Testis (tissue), 3 donors: ENCODE results near the gene WFIKKN1. TPM values are rescaled to one million over a fixed set of nuclear protein-coding genes. Genes with fewer than 3 reads are reported as not detected.
A peak's percentile ranks its signal among the peaks of the same experiment; 100 is the strongest.

Source experiments
- DNase-seq: peaks from one replicate; pipeline ENCODE4 v3.0.0-alpha.2; 2019
- H3K27ac ChIP-seq, 2 donors: fragments of 200-600 bp; sonication (generic); one replicate each; pipeline ENCODE4 v1.5.1; 2019
- H3K27me3 ChIP-seq: fragments of 200-600 bp; sonication (generic); one replicate; pipeline ENCODE4 v1.5.1; 2019
- H3K36me3 ChIP-seq: fragments of 200-600 bp; sonication (generic); one replicate; pipeline ENCODE4 v1.5.1; 2017; ENCODE audit warnings: low read depth; ENCODE audit errors: missing control alignments
- H3K4me1 ChIP-seq: fragments of 200-600 bp; sonication (generic); one replicate; pipeline ENCODE4 v1.5.1; 2019
- H3K4me3 ChIP-seq, 2 donors: fragments of 200-600 bp; sonication (generic); one replicate each; pipeline ENCODE4 v1.5.1; 2017 to 2019
- H3K9me3 ChIP-seq: fragments of 200-600 bp; sonication (generic); one replicate; pipeline ENCODE4 v1.5.1; 2017
- CTCF ChIP-seq, 3 experiments: fragments of 450-650 bp in 2 of 3; fragments of 200-600 bp in 1 of 3; sonication (generic) in 1 of 3; IDR thresholded peaks; one replicate each; pipeline ENCODE4 v1.5.1; 2016 to 2019; ENCODE audit warnings: antibody characterized with exemption in 3 of 3, mild to moderate bottlenecking in 2 of 3, moderate library complexity in 1 of 3
- POLR2A ChIP-seq: fragments of 450-650 bp; IDR thresholded peaks from one replicate; pipeline ENCODE4 v1.6.1; 2017; ENCODE audit warnings: antibody characterized with exemption, mild to moderate bottlenecking, moderate library complexity
- WGBS, 2 donors: methylation state at CpG; one replicate each; pipeline ENCODE4 v1.1.5; 2018; 5-methylcytosine and 5-hydroxymethylcytosine counted together
- intact Hi-C: fragments of 100-400 bp; cut with DNase I; formaldehyde crosslinking; loops from one replicate; pipeline ENCODE4 v1.15.1; 2023; ENCODE audit warnings: low total_unique reads
- polyA plus RNA-seq: library from polyadenylated mRNA; stranded (reverse); fragments of 350-450 nt; fragmentation: Illumina TruSeq; extraction: RNeasy Lipid Tissue Mini Kit (QIAGEN cat#74804); gene quantifications from one replicate; pipeline ENCODE4 v1.2.3, GENCODE V29; 2014; ENCODE audit warnings: low read depth, low replicate concordance; ENCODE audit not compliant: insufficient read depth
- total RNA-seq, 2 donors: library from RNA; depleted of rRNA; stranded (reverse); fragments of >200 nt; gene quantifications; one replicate each; pipeline ENCODE4 v1.2.3, GENCODE V29; 2016

WFIKKN1 gene
- total and polyA plus RNA-seq, 3 donors from 2014 or later, result 1.1 to 10.5 (median 3.5) TPM

DNA sequence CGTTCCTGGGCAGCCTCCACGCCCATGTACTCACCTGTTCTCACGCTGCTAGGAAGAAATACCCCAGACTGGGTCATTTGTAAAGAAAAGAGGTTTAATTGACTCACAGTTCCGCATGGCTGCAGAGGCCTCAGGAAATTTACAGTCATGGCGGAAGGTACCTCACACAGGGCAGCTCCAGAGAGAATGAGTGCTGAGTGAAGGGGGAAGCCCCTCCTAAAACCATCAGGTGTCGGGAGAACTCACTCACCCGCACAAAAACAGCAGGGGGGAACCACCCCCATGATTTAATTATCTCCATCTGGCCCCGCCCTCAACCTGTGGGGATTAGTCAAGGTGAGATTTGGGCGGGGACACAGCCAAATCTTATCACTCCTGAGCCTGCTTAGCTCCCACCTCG, 22.8 kb upstream of the WFIKKN1 start:
- Histone ChIP-seq H3K4me1 (no peaks in the 10 kb centered on the region), H3K27me3 (no peaks in the 10 kb centered on the region), H3K4me3 (no peak overlapping the region), H3K27ac (no peak overlapping the region), H3K9me3 (no peaks in the 10 kb centered on the region), H3K36me3 (no peaks in the 10 kb centered on the region)
- TF ChIP-seq CTCF (IDR thresholded peaks at IDR 0.05) (no peak), POLR2A (no peak)
- 90 to 92% methylated on average over 10 of the region's 10 CpGs for WGBS, 2 donors
- intact Hi-C loops, result no loop called here
- no peak for DNase-seq

DNA sequence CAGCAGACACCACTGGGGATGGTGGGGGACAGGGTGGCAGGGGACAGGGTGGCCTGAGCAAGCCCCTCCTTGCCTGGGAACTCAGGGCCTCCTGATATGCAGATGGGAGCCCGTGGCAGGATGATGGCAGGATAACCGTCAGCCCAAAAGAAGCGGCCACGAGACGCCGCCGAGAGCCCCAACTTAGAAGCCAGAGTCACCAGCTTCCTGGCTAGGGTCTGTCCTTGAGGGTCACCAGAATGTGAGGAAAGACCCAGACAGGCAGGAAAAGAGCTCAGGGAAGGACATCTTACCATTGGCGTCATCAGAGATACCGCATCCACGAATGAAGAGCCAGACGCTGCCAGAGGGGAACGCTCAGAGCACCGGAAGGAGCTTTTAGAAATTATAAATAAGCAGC, 21.5 kb upstream of the WFIKKN1 start:
- no peaks in the 10 kb centered on the region for H3K4me1 ChIP-seq
- TF ChIP-seq CTCF (IDR thresholded peaks at IDR 0.05) (no peak), POLR2A (no peak)
- H3K4me3 ChIP-seq, result no peak overlapping the region
- WGBS, 2 donors, result 82 to 84% methylated on average over 10 to 13 of the region's 13 CpGs
- no peak overlapping the region for H3K27ac ChIP-seq
- no peaks in the 10 kb centered on the region for H3K27me3 ChIP-seq
- intact Hi-C loops, result no loop called here
- no peaks in the 10 kb centered on the region for H3K36me3 ChIP-seq
- no peak for DNase-seq
- H3K9me3 ChIP-seq, result no peaks in the 10 kb centered on the region

GRCh38 chr16:609984-610383, 20.8 kb upstream of the WFIKKN1 start:
- Histone ChIP-seq H3K27ac (no peak overlapping the region), H3K4me3 (no peak overlapping the region), H3K9me3 (no peaks in the 10 kb centered on the region), H3K4me1 (no peaks in the 10 kb centered on the region), H3K27me3 (no peaks in the 10 kb centered on the region), H3K36me3 (no peaks in the 10 kb centered on the region)
- DNase-seq, result no peak
- intact Hi-C loops, result no loop called here
- TF ChIP-seq CTCF (IDR thresholded peaks at IDR 0.05) (no peak), POLR2A (no peak)
- 90 to 95% methylated on average over 9 to 14 of the region's 14 CpGs for WGBS, 2 donors

GRCh38 chr16:610513-611381, 20.0 kb upstream of the WFIKKN1 start:
- TF ChIP-seq CTCF (IDR thresholded peaks at IDR 0.05) (peak; percentile 27 to 51 (median 43)), POLR2A (no peak)
- intact Hi-C loops, result no loop called here
- DNase-seq, result peak; percentile 50

GRCh38 chr16:615122-615521, 15.7 kb upstream of the WFIKKN1 start:
- Histone ChIP-seq H3K36me3 (no peaks in the 10 kb centered on the region), H3K4me1 (no peaks in the 10 kb centered on the region), H3K4me3 (no peak overlapping the region), H3K9me3 (no peaks in the 10 kb centered on the region), H3K27me3 (no peaks in the 10 kb centered on the region), H3K27ac (no peak overlapping the region)
- no peak for TF ChIP-seq CTCF (IDR thresholded peaks at IDR 0.05)
- no peak for TF ChIP-seq POLR2A
- DNase-seq, result no peak
- 91 to 92% methylated on average over 13 of the region's 13 CpGs for WGBS, 2 donors
- intact Hi-C loops, result no loop called here

More at GRCh38 chr16:610513-611381, 20.0 kb upstream of the WFIKKN1 start:
- Histone ChIP-seq H3K4me3 (no peak overlapping the region), H3K9me3 (no peaks in the 10 kb centered on the region), H3K27ac (no peak overlapping the region), H3K27me3 (no peaks in the 10 kb centered on the region), H3K36me3 (no peaks in the 10 kb centered on the region), H3K4me1 (no peaks in the 10 kb centered on the region)
- 81 to 97% methylated on average over 7 to 27 of the region's 28 CpGs for whole genome bisulfite sequencing, 2 donors
